ENCODE measurements around the gene SMCHD1.
A peak's percentile ranks its signal among the peaks of the same experiment; 100 is the strongest.
"Not testable (repeated sequence)": the region's sequence is repeated elsewhere in the genome, so short reads cannot be mapped to it uniquely, and the experiment has no call there.

SMCHD1 gene

GRCh38 chr18:2657788-2658458 lies 2.4 kb downstream of the SMCHD1 start:
- peak; percentile 46 to 84 for DNase-seq

DNA sequence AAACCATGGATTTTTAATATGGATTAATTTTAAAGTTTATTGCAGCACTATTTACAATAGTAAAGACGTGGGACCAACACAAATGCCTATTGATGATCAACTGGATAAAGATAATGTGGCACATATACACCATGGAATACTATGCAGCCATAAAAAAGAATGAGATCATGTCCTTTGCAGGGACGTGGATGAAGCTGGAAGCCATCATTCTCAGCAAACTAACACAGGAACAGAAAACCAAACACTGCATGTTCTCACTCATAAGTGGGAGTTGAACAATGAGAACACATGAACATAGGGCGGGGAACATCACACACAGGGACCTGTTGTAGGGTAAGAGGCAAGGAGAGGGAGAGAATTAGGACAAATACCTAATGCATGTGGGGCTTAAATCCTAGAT lies 5.3 kb downstream of the SMCHD1 start:
- not testable (repeated sequence) for DNase-seq

DNA sequence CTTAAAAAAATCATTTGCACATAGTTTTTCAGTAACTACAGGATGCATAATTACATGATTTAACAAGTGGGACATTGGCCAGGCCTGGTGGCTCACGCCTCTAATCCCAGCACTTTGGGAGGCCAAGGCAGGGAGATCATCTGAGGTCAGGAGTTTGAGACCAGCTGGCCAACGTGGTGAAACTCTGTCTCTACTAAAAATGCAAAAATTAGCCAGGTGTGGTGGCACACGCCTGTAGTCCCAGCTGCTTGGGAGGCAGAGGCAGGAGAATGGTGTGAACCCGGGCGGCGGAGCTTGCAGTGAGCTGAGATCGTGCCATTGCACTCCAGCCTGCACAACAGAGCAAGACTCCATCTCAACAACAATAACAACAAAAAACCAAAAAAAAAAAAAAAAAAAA lies 6.8 kb downstream of the SMCHD1 start:
- DNase-seq: not testable (repeated sequence)

- DNase-seq: no peak
These were observed 7.5 kb downstream of the SMCHD1 start for GRCh38 chr18:2662990-2663389.

DNA sequence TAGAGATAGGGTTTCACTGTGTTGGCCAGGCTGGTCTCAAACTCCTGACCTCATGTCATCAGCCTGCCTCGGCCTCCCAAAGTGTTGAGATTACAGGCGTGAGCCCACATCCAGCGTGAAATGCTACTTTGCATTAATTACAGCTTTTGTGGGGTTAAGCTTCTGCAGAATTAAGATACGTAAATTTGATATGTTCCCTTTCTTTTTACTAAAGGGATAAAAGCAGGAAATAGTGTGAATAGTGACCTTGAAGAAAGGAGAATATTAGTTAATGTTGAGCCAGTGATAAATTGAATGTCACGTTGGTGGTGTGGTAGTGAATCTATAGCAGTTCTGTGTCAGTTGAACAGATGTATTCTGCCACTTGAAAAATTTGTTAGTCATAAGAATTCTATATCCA lies 16.9 kb downstream of the SMCHD1 start:
- DNase-seq: no peak

GRCh38 chr18:2672872-2673271 lies 17.3 kb downstream of the SMCHD1 start:
- no peak for DNase-seq

GRCh38 chr18:2678933-2679332 lies 23.4 kb downstream of the SMCHD1 start:
- DNase-seq: not testable (repeated sequence)

DNA sequence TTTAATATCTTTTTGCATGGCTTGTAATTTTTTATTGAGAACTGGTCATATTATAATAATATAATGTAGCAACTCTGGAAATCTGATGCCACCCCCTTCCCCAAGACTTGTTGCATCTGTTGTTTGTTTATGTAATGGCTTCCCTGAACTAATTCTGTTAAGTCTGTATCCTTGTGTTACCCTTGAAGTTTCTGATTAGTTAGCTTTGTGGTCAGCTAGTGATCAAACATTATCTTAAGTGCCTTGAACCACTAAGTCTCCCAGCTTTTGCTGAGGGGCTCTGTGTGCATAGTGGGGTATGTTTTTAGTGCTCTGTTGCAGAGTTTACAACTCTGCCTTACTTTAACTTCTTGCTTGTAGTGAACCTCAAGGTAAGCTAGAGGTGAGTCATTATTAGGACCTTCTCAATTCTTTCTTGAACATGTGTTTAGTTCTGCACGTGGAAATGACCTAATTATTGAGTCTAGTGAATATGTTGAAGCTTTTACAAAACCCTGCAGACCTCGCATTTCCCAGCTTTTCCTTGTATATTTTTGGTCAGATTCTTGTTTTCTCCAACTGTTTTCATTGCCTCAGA lies 24.8 kb downstream of the SMCHD1 start:
- DNase-seq: no peak

DNA sequence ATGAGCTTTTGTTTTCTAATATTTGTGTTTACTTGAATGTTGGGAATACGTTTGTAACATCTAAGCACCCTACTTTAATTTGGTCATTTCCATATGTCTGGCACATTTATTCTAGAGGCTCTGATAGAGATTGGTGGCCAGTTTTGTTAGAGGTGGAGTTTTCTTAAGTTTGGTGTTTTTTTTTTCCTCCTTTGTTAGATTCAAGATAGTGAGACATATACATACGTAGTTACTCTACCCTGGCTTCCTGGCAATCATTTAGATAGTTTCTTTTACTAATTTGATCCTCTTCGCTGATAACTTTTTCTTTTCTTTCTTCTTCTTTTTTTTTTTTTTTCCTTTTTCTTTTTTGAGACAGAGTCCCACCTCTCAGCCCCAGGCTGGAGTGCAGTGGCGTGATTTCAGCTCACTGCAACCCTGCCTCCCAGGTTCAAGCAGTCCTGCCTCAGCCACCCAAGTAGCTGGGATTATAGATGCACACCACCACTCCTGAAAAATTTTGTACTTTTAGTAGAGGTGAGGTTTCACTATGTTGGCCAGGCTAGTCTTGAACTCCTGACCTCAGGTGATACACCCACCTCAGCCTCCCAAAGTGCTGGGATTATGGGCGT lies 26.6 kb downstream of the SMCHD1 start:
- DNase-seq: no peak

- peak in 1 of 2 donors; percentile 75 for DNase-seq
These were observed 27.5 kb downstream of the SMCHD1 start for GRCh38 chr18:2683055-2683454.

DNA sequence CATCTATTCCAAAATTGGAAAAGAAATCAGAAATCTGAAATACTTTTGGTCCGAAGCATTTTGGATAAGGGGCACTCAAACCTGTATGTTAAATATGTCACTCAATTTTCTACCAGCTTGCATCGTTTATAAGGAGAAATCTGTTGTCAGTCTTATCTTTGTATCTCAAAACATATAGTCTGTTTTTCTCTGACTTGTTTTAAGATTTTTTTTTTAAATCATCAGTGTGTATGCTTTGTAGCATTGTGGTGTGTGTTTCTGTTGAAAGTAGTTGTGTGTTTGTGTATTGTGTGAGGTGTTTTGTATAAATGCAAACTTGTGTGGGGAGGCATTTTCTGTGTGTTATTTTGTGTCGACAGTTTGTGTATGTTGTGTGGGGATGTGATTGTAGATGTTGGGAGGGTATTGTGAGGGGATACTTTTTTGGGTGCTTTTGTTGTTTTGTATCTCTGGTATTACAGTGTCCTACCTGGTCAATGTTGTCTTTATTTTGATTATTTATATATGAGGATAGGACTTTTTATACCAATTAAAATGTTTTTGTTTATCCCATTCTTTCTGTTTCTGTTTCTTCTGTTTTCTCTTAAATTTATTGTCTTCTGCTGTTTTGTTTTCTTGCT lies 30.9 kb downstream of the SMCHD1 start:
- no peak for DNase-seq

- DNase-seq: no peak
These were observed 32.0 kb downstream of the SMCHD1 start for GRCh38 chr18:2687390-2688001.

GRCh38 chr18:2692508-2692907 lies 37.0 kb downstream of the SMCHD1 start:
- no peak for DNase-seq

DNA sequence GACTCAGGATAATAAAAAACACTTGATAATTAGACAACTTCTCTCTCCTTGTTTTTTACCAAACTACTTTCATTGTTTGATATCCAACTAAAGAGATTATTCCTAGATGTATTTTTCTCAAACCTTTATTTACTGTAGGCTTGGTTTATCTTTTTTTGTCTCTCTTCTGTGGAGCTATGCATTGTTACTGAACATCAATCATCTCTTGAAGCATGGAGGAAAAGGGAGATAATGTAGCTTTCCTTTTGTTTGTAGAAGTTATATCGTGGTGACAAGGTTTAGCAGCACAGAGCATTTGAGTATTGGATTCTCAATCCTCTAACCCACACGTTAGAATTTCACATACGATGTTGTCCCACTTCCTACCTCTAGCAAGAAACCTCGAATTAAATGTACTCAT lies 41.7 kb downstream of the SMCHD1 start:
- no peak for DNase-seq

DNA sequence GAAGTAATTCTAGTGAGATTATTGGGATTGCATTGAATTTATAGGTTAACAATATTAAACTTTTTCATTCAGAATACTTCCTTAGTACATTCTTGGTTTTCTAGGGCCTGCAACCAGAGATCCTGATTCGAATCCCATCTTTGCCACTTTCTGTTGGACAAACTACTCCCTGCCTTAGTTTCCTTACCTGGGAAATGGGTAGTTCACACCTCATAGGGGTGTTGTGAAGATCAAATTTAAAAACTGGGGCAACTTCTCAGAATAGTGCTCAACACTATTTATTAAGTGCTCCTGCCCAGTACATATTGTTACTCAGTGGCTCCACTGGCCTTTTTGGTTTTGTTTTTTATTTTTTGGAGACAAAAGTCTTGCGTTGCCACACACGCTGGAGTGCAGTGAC lies 43.5 kb downstream of the SMCHD1 start:
- DNase-seq: no peak

DNA sequence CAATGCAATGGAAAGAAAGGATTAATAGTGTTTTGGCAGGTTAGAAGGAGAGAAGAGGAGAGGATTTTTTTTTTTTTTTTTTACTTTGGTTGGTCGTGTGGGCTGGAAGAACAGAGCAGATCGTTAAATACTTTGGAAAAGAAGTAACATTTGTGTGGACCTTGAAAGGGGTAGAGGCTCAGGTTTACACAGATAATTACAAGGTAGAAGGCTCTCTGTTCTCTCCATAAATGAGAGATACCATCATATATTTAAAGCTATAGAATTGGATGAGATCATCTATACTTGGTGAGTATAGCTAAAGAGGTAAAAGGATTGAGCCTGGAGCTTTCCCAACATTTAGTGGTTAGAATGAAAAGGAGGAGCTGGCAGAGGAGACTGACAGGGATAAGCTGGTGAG lies 49.0 kb downstream of the SMCHD1 start:
- DNase-seq: no peak

DNA sequence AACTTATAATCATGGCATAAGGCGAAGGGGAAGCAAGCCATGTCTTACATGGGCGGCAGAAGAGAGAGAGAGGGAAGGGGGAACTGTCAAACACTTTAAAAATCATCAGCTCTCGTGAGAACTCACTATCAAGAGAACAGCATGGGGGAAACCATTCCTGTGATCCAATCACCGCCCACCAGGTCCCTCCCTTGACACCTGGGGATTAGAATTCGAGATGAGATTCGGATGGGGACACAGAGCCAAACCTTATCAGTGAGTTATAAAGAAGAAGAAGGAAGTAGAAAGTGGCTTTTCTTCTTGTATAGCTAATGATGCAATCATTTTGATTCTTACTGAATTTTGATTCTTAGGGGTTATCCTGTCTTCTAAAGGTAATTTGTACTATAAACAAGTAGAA lies 51.4 kb downstream of the SMCHD1 start:
- DNase-seq: peak in 1 of 2 donors; percentile 3

GRCh38 chr18:2707551-2708168 lies 52.1 kb downstream of the SMCHD1 start:
- DNase-seq: no peak

DNA sequence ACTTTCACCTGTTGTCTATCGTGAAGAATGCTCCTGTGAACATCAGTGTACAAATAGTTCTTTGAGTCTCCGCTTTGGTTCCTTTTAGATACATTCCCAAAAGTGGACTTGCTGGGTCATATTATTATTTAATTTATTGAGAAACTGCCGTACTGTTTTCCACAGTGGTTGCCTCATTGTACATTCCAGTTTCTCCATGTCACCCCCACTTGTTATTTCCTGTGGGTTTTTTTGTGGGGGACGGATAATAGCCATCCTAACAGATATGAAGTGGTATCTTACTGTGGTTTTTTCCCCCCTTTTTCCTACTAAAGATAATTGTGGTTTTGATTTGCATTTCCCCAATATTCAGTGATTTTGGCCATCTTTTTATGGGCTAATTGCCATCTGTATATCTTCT lies 53.8 kb downstream of the SMCHD1 start:
- DNase-seq: no peak

GRCh38 chr18:2714140-2714539 lies 58.6 kb downstream of the SMCHD1 start:
- DNase-seq: no peak

DNA sequence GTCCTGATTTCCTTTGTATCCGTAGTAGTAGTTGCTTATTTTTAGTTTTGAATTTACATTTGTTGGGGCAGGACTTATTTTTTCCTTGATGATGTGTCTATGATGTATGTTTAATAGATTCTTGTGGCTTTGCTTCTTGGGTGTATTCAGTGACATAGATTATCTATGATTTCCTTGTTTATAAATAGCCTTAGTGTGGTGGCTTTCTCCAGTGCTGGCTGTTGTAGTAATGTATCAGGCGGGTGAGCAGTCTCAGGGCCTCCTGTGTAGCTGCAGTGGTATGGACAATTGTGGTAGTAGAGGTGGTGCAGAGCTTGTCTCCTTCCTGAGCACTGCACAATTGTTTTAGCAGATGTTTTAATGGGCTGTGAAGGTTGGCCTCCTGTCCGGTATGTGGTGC lies 60.5 kb downstream of the SMCHD1 start:
- no peak for DNase-seq

DNA sequence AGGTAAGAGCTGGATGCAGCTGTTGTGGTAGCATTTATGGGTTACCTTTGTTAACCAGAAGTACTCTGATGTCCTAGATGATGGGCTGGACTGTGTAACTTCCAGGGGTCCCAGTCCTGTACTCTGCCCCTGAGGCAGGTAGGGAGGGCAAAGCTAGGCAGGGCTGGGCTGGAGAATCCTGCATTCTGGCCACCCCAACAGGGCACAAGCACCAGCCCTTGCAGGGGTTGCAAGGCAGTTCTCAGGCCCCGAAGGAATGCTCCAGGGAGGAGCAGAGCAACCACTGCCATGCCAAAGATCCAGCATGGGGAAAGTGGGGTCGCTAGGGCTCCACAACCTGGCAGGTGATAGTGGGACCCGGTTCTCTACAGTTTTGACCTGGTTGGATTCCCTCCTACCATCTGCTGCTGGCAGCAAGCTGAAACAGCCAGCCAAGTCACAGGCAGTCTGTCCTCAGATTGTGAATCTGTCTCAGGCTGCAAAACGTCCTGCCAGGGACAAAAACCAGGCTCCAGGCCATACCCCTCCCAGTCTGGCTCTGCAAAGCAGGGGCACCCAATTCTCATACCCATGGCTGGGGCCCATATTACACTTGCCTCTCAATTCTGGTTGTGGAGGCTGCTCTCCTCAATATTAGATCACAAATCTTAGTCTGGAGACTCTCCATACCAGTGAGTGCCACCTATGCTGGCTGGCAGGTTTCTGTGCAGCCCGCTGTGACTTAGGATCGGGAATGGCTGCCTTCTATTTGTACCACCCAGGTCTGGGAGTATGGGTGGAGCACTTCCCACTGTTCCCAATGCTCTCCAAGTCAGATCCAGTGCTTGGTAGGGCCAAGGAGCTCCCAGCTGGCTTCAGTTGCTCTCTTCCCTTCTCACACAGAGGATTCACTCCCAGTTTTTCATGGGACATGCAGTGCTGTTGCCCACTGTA lies 61.1 kb downstream of the SMCHD1 start:
- no peak for DNase-seq
